Vagina (tissue), 2 donors: ENCODE measurements around the gene CDH4.

Experiments
- POLR2A ChIP-seq, 2 donors: fragments of 450-650 bp; IDR thresholded peaks; one replicate each; pipeline ENCODE4 v1.6.1; 2017; ENCODE audit warnings: antibody characterized with exemption in 2 of 2, mild to moderate bottlenecking in 2 of 2, moderate library complexity in 2 of 2
- TF ChIP-seq, protein P1 (sequence below), 3 experiments: fragments of 450-650 bp in 2 of 3; fragments of 200-600 bp in 1 of 3; sonication (generic) in 1 of 3; IDR thresholded peaks; one replicate each; pipeline ENCODE4 v1.5.1; 2017 to 2019; ENCODE audit warnings: antibody characterized with exemption in 3 of 3, mild to moderate bottlenecking in 2 of 3, moderate library complexity in 2 of 3

DNA sequence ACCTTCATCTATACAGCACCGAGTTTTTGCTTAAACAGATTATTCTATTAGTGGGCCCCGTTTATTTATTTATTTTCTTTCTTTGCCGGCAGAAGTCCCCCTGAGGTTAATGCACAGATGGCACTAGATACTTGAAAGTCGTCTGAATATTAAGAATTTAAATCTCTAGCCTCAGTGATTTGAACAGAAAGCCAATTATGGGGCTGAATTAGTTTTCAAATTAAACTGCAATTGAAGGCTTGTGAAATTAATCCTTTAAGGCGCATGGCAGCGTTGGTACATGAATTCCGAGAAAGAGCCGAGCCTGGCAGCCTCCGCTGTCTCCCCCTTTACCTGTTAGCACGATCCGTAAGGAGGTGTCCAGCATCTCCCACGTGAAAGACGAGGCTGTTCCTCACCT, 610.8 kb downstream of the CDH4 start:
- TF ChIP-seq, protein P1, sequence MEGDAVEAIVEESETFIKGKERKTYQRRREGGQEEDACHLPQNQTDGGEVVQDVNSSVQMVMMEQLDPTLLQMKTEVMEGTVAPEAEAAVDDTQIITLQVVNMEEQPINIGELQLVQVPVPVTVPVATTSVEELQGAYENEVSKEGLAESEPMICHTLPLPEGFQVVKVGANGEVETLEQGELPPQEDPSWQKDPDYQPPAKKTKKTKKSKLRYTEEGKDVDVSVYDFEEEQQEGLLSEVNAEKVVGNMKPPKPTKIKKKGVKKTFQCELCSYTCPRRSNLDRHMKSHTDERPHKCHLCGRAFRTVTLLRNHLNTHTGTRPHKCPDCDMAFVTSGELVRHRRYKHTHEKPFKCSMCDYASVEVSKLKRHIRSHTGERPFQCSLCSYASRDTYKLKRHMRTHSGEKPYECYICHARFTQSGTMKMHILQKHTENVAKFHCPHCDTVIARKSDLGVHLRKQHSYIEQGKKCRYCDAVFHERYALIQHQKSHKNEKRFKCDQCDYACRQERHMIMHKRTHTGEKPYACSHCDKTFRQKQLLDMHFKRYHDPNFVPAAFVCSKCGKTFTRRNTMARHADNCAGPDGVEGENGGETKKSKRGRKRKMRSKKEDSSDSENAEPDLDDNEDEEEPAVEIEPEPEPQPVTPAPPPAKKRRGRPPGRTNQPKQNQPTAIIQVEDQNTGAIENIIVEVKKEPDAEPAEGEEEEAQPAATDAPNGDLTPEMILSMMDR (IDR thresholded peaks at IDR 0.05), result no peak
- TF ChIP-seq POLR2A (IDR thresholded peaks at IDR 0.05), result no peak
